ENCODE data around the gene BIRC7.

Gene BIRC7

GRCh38 chr20:63194007-63194796 is 41.5 kb upstream of the BIRC7 start:
- H3K27me3 ChIP-seq (ENCODE audit: low read depth, low read length): no peaks in the 10 kb centered on the region
- no peaks in the 10 kb centered on the region for H3K9me3 ChIP-seq (ENCODE audit: control insufficient read depth in 1 of 2, low read length in 2 of 2)
- H3K4me1 ChIP-seq (ENCODE audit: control insufficient read depth in 1 of 2, insufficient read depth in 2 of 2, low read length in 2 of 2): peaks cover 0 to 10% of the 10 kb centered on the region in 2 donors
- H3K36me3 ChIP-seq (ENCODE audit: control insufficient read depth in 1 of 2, insufficient read depth in 2 of 2, low read length in 2 of 2): peaks cover 11 to 13% of the 10 kb centered on the region in 2 donors
- H3K4me3 ChIP-seq (ENCODE audit: low read depth in 1 of 2, low read length in 2 of 2): no peak overlapping the region
- H3K27ac ChIP-seq (ENCODE audit: low read length): no peak overlapping the region

DNA sequence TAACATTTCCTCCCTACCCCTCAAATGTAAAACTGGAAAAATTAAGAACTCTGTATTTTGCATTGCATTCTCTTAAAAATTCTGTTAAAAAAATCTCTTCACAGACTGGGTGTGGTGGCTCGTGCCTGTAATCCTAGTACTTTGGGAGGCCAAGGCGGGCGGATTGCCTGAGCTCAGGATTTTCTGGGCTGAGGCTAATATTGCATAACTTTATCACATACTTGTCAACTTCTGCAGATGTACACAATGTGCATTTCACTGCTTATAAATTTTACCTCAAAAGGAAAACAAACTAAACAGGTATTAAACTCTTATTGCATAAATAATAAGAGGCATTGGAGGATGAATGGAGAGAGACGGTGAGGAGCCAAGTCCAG is 40.9 kb upstream of the BIRC7 start:
- peaks cover 11 to 13% of the 10 kb centered on the region in 2 donors for H3K36me3 ChIP-seq (ENCODE audit: control insufficient read depth in 1 of 2, insufficient read depth in 2 of 2, low read length in 2 of 2)

GRCh38 chr20:63196768-63197470 is 38.8 kb upstream of the BIRC7 start:
- Histone ChIP-seq H3K27me3 (ENCODE audit: low read depth, low read length) (no peaks in the 10 kb centered on the region), H3K9me3 (ENCODE audit: control insufficient read depth in 1 of 2, low read length in 2 of 2) (no peaks in the 10 kb centered on the region), H3K4me1 (ENCODE audit: control insufficient read depth in 1 of 2, insufficient read depth in 2 of 2, low read length in 2 of 2) (peaks cover 0 to 10% of the 10 kb centered on the region in 2 donors), H3K36me3 (ENCODE audit: control insufficient read depth in 1 of 2, insufficient read depth in 2 of 2, low read length in 2 of 2) (peaks cover 19 to 27% of the 10 kb centered on the region in 2 donors), H3K4me3 (ENCODE audit: low read depth in 1 of 2, low read length in 2 of 2) (no peak overlapping the region), H3K27ac (ENCODE audit: low read length) (no peak overlapping the region)

More for the DNA sequence above, 40.9 kb upstream of the BIRC7 start:
- H3K9me3 ChIP-seq (ENCODE audit: control insufficient read depth in 1 of 2, low read length in 2 of 2): no peaks in the 10 kb centered on the region
- peaks cover 0 to 10% of the 10 kb centered on the region in 2 donors for H3K4me1 ChIP-seq (ENCODE audit: control insufficient read depth in 1 of 2, insufficient read depth in 2 of 2, low read length in 2 of 2)
- no peaks in the 10 kb centered on the region for H3K27me3 ChIP-seq (ENCODE audit: low read depth, low read length)
- no peak overlapping the region for H3K4me3 ChIP-seq (ENCODE audit: low read depth in 1 of 2, low read length in 2 of 2)
- no peak overlapping the region for H3K27ac ChIP-seq (ENCODE audit: low read length)

DNA sequence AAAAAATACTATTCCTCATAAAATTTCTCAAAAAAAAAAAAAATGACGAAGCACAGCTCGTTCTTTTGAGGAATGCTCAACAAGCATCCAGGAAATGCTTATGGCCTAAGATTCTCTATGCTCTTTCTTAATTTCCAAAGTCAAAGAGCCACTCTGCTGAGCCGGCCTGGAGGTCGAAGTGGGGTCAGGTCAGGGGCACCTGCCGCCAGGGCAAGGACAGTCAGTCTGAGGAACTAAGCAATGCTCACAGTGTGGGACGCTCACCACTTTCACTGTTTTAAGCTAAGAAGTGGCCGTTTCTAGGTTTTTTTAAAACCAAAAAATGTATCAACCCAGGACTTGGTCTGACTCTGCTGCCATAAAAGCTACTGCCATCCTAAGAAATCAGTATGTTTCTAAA is 37.1 kb upstream of the BIRC7 start:
- peaks cover 0 to 10% of the 10 kb centered on the region in 2 donors for H3K4me1 ChIP-seq (ENCODE audit: control insufficient read depth in 1 of 2, insufficient read depth in 2 of 2, low read length in 2 of 2)
- H3K27ac ChIP-seq (ENCODE audit: low read length): no peak overlapping the region
- peaks cover 36 to 42% of the 10 kb centered on the region in 2 donors for H3K36me3 ChIP-seq (ENCODE audit: control insufficient read depth in 1 of 2, insufficient read depth in 2 of 2, low read length in 2 of 2)
- no peak overlapping the region for H3K4me3 ChIP-seq (ENCODE audit: low read depth in 1 of 2, low read length in 2 of 2)
- H3K27me3 ChIP-seq (ENCODE audit: low read depth, low read length): no peaks in the 10 kb centered on the region
- H3K9me3 ChIP-seq (ENCODE audit: control insufficient read depth in 1 of 2, low read length in 2 of 2): no peaks in the 10 kb centered on the region

DNA sequence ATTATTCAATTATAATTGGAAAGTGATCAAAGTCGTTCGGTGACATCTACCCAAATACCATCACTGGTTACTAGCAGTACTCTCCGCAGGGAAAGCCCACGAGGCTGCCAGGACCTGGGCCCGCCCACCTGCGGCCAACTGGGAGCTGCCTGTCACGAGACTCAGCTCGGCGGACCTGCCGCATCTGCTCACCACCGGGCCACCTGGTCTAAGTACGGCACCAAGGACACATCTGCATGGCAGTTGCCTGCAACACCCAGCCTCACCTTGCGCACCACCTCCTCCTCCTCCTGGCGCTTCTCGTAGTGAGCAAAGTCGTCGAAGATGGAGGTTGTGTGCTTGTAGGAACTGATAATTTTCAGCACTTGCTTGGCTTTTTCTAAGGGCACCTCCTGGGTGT is 33.7 kb upstream of the BIRC7 start:
- Histone ChIP-seq H3K4me3 (ENCODE audit: low read depth in 1 of 2, low read length in 2 of 2) (no peak overlapping the region), H3K27me3 (ENCODE audit: low read depth, low read length) (no peaks in the 10 kb centered on the region), H3K4me1 (ENCODE audit: control insufficient read depth in 1 of 2, insufficient read depth in 2 of 2, low read length in 2 of 2) (peaks cover 0 to 10% of the 10 kb centered on the region in 2 donors), H3K36me3 (ENCODE audit: control insufficient read depth in 1 of 2, insufficient read depth in 2 of 2, low read length in 2 of 2) (peaks cover 48 to 49% of the 10 kb centered on the region in 2 donors), H3K9me3 (ENCODE audit: control insufficient read depth in 1 of 2, low read length in 2 of 2) (no peaks in the 10 kb centered on the region), H3K27ac (ENCODE audit: low read length) (no peak overlapping the region)

DNA sequence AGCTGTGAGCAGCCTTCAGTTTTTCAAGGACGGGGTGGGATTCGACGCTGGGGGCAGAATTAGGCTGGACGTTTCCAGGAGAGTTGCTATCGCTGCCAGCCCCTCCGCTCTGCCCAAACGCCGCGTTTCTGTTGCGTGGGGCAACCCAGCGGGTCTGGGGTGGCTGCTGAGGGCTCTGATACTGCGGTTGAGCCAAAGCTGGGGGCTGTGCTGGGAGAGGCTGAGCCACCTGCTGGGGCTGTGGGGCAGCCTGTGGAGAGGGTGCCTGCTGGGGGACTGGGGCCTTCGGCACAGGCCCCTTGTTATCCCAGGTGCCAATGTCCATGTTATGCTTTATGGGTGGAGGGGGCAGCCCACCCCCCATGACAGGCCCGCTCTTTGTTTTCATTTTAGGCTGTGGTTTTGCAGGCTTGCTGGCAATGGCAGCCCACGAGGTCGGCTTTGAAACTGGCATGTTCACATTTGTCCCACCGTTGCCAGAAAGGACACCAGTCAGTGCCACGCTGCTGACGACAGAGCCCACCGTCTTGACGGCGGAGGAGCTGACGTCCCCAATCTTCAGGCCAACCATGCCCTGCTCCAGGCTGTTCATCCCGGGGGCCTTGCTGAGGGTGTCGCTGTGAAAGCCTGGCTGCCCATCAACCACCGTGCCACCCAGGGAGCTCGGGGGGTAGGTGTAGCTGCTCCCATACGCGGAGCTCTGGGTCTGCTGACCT is 32.7 kb upstream of the BIRC7 start:
- H3K9me3 ChIP-seq (ENCODE audit: control insufficient read depth in 1 of 2, low read length in 2 of 2): no peaks in the 10 kb centered on the region
- H3K36me3 ChIP-seq (ENCODE audit: control insufficient read depth in 1 of 2, insufficient read depth in 2 of 2, low read length in 2 of 2): peaks cover 45 to 51% of the 10 kb centered on the region in 2 donors
- H3K4me1 ChIP-seq (ENCODE audit: control insufficient read depth in 1 of 2, insufficient read depth in 2 of 2, low read length in 2 of 2): peaks cover 0 to 3% of the 10 kb centered on the region in 2 donors
- H3K27ac ChIP-seq (ENCODE audit: low read length): no peak overlapping the region
- H3K27me3 ChIP-seq (ENCODE audit: low read depth, low read length): no peaks in the 10 kb centered on the region
- no peak overlapping the region for H3K4me3 ChIP-seq (ENCODE audit: low read depth in 1 of 2, low read length in 2 of 2)

DNA sequence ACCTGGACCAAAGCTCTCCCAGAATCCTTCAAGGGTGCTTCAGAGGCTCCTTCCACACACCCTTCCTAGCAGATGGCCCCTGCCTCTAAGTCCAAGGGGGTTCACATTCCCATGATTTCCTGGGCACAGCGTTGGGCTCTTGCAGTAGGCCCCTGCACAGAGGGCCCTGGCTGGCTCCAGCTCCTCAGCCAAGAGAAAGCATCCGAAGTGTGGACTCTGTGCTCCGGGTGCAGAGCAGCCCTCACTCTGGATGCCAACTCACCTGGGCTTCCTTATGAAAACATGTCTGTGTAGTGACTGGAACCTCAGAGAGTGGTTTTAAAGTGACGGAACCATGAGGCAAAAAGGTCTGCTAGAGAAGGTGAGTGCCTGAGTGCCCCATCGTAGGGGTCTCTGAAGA is 31.3 kb upstream of the BIRC7 start:
- H3K4me3 ChIP-seq (ENCODE audit: low read depth in 1 of 2, low read length in 2 of 2): no peak overlapping the region
- H3K36me3 ChIP-seq (ENCODE audit: control insufficient read depth in 1 of 2, insufficient read depth in 2 of 2, low read length in 2 of 2): peaks cover 53 to 60% of the 10 kb centered on the region in 2 donors
- H3K27me3 ChIP-seq (ENCODE audit: low read depth, low read length): no peaks in the 10 kb centered on the region
- no peak overlapping the region for H3K27ac ChIP-seq (ENCODE audit: low read length)
- no peaks in the 10 kb centered on the region for H3K4me1 ChIP-seq (ENCODE audit: control insufficient read depth in 1 of 2, insufficient read depth in 2 of 2, low read length in 2 of 2)
- H3K9me3 ChIP-seq (ENCODE audit: control insufficient read depth in 1 of 2, low read length in 2 of 2): no peaks in the 10 kb centered on the region

- no peaks in the 10 kb centered on the region for H3K27me3 ChIP-seq (ENCODE audit: low read depth, low read length)
- H3K36me3 ChIP-seq (ENCODE audit: control insufficient read depth in 1 of 2, insufficient read depth in 2 of 2, low read length in 2 of 2): peaks cover 54 to 60% of the 10 kb centered on the region in 2 donors
- H3K9me3 ChIP-seq (ENCODE audit: control insufficient read depth in 1 of 2, low read length in 2 of 2): no peaks in the 10 kb centered on the region
- no peaks in the 10 kb centered on the region for H3K4me1 ChIP-seq (ENCODE audit: control insufficient read depth in 1 of 2, insufficient read depth in 2 of 2, low read length in 2 of 2)
- H3K4me3 ChIP-seq (ENCODE audit: low read depth in 1 of 2, low read length in 2 of 2): no peak overlapping the region
- H3K27ac ChIP-seq (ENCODE audit: low read length): no peak overlapping the region
These were observed 29.8 kb upstream of the BIRC7 start for GRCh38 chr20:63205896-63206295.

DNA sequence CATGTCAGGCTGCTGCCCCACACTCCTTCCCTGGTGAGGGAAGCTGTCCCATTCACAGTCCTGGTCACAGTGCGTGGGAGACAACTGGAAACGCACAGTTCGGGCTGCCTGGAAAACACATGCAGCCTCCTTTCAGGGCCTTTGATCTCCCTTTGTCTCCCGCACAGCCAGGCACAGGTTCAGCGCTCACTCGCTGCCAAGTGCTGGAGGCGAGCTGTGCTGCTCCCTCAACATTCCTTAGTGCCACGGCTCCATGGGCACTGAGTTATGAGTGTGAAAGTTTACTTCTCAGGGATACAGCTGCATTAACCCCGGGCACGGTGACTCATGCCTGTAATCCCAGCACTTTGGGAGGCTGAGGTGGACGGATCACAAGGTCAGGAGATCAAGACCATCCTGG is 28.8 kb upstream of the BIRC7 start:
- H3K36me3 ChIP-seq (ENCODE audit: control insufficient read depth in 1 of 2, insufficient read depth in 2 of 2, low read length in 2 of 2): peaks cover 48 to 51% of the 10 kb centered on the region in 2 donors
- H3K27me3 ChIP-seq (ENCODE audit: low read depth, low read length): no peaks in the 10 kb centered on the region
- no peak overlapping the region for H3K4me3 ChIP-seq (ENCODE audit: low read depth in 1 of 2, low read length in 2 of 2)
- H3K9me3 ChIP-seq (ENCODE audit: control insufficient read depth in 1 of 2, low read length in 2 of 2): no peaks in the 10 kb centered on the region
- H3K4me1 ChIP-seq (ENCODE audit: control insufficient read depth in 1 of 2, insufficient read depth in 2 of 2, low read length in 2 of 2): peaks cover 0 to under 1% of the 10 kb centered on the region in 2 donors
- no peak overlapping the region for H3K27ac ChIP-seq (ENCODE audit: low read length)

DNA sequence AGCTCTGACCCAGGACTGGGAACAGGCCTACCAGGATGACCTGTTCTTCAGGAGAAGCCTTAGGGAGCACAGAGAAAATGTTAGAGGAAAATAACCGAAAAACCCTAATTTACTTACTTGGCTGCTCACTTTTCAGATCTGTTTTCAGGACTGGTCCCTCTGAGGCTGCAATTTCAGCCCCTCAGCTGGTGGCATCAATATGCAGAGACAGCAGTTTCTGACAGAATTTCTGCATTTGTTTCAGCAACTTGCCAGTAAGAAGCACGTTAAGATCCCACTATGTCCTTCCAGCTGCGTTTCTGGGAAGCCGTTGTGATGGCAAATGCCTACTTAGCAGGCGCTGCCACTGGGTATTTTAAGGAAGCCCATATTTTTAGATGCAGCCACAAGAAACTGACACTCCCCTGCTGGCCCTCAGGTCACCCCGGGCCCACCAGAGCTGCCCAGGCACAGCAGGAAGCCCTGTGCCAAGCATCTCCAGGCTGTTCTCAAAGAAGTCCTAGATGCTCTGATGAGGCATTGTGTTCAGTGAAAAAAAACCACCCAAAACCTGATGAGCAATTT is 27.3 kb upstream of the BIRC7 start:
- Histone ChIP-seq H3K27ac (ENCODE audit: low read length) (no peak overlapping the region), H3K4me1 (ENCODE audit: control insufficient read depth in 1 of 2, insufficient read depth in 2 of 2, low read length in 2 of 2) (peaks cover 4 to 16% of the 10 kb centered on the region in 2 donors), H3K4me3 (ENCODE audit: low read depth in 1 of 2, low read length in 2 of 2) (no peak overlapping the region), H3K36me3 (ENCODE audit: control insufficient read depth in 1 of 2, insufficient read depth in 2 of 2, low read length in 2 of 2) (peaks cover 42 to 51% of the 10 kb centered on the region in 2 donors), H3K27me3 (ENCODE audit: low read depth, low read length) (no peaks in the 10 kb centered on the region), H3K9me3 (ENCODE audit: control insufficient read depth in 1 of 2, low read length in 2 of 2) (no peaks in the 10 kb centered on the region)
